GM18511 (cell line): ENCODE data around the gene CDH15.

Source experiments
- ATAC-seq: cut with Tn5 transposase; IDR thresholded peaks from one replicate; pipeline ENCODE4 v1.9.1; 2021; ENCODE audit warnings: mild to moderate bottlenecking, moderate library complexity; ENCODE audit not compliant: unreplicated experiment

The CDH15 gene

GRCh38 chr16:89140981-89141883 is 30.3 kb upstream of the CDH15 start:
- no peak for ATAC-seq

- no peak for ATAC-seq
Measured at GRCh38 chr16:89141884-89142267, 29.7 kb upstream of the CDH15 start.

GRCh38 chr16:89142474-89143195 is 28.9 kb upstream of the CDH15 start:
- no peak for ATAC-seq

GRCh38 chr16:89143201-89143741 is 28.3 kb upstream of the CDH15 start:
- ATAC-seq, result no peak

GRCh38 chr16:89143911-89144675 is 27.5 kb upstream of the CDH15 start:
- no peak for ATAC-seq

DNA sequence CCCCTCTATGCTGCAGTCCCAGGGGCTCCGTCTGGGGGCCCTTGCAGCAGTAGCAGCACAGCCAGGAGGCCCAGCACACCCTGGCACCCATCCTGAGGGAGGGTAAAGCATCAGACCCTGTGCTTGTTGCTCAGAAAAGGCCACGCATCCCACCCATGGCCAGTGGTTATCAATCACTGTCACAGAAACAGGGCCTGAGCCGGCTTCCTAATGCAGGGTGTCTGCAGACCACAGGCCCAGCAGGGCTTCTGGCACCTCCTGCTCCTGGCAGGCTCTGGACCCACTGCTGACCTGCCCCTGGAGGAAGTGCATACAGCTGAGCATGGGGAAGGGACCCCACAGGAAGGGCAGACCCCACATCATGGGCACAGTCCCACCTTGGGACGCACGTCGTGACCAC is 26.9 kb upstream of the CDH15 start:
- ATAC-seq, result no peak

GRCh38 chr16:89145406-89146161 is 26.0 kb upstream of the CDH15 start:
- ATAC-seq, result no peak

- ATAC-seq, result no peak
Measured at GRCh38 chr16:89146211-89147005, 25.1 kb upstream of the CDH15 start.

DNA sequence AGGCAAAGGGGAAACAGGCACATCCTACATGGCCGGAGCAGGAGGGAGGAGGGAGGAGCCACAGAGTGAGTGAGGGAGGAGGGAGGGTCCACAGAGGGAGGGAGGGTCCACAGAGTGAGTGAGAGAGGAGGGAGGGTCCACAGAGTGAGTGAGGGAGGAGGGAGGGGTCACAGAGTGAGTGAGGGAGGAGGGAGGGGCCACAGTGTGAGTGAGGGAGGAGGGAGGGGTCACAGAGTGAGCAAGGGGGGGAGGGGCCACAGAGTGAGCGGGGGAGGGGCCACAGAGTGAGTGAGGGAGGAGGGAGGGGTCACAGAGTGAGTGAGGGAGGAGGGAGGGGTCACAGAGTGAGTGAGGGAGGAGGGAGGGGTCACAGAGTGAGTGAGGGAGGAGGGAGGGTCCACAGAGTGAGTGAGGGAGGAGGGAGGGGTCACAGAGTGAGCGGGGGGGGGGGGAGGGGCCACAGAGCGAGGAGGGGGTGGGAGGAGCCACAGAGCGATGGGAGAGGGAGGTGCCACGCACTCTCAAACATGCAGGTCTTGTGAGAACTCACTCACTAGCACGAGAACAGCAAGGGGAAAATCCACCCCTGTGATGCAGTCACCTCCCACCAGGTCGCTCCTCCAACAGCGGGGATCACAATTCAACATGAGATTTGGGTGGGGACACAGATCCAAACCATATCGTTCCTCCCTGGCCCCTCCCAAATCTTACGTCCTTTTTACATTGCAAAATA is 24.3 kb upstream of the CDH15 start:
- ATAC-seq, result no peak

DNA sequence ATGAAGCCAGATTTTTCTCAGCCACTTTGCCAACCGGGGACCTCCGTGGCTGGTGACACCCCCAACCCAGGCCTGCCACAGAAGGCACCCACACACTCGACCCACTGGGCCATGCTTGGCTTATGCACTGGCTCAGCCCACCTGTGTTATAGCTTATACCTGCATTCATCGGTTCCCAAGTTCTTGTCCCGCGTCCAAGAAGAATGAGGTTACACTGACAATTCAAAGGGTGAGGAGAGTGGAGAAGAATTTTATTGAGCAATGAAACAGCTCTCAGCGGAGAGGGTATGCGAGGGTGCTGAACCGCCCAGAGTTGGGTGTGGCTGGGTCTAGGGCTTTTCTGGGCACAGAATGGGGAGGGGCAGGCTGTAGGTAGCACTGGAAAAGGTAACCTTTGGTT is 22.2 kb upstream of the CDH15 start:
- no peak for ATAC-seq

DNA sequence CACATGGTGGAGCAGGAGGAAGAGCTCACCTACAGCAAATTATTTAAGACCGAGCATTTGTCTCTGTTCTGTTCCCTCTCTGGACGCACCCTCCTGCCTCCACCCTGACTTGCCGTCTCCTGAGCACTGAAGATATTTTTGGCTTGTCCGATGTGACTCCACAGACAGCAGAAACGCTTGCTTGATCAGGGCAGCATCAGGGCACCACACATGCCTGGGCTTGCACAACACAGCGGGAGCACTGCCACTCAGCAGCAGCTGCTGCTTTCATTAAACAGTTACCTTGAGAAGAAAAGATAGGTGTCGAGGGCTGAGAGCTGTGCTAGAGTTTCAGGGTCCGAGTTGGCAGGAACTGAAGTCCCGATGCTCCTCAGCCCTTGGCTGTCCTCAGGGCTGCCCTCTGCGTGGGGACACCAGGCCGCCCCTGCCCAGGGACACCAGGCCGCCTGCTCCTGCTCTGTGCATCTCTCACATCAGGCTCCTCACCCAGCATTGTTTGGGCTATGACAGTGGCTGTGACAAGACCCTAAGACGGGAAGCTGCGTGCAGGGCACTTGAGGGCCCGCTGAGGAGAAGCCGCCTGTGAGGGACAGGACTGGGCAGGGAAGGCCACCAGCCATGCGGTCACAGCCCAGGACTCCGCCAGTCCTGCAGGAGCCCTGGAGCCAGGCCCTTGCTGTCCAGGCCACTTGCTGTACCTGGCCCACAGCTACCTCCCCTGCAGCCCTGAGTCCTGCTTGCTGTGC is 21.3 kb upstream of the CDH15 start:
- ATAC-seq, result no peak

GRCh38 chr16:89150981-89151380 is 20.6 kb upstream of the CDH15 start:
- no peak for ATAC-seq

- no peak for ATAC-seq
Measured at GRCh38 chr16:89152831-89153700, 18.5 kb upstream of the CDH15 start.

- ATAC-seq, result no peak
Measured at GRCh38 chr16:89153848-89154271, 17.7 kb upstream of the CDH15 start.

GRCh38 chr16:89154390-89155183 is 17.0 kb upstream of the CDH15 start:
- ATAC-seq, result no peak

- no peak for ATAC-seq
Measured at GRCh38 chr16:89155184-89155679, 16.3 kb upstream of the CDH15 start.
